Measurements from ENCODE around the gene ARGFX. TPM values are rescaled to one million over a fixed set of nuclear protein-coding genes. Genes with fewer than 3 reads are reported as not detected.
A peak's percentile ranks its signal among the peaks of the same experiment; 100 is the strongest.

ARGFX gene
- polyA plus RNA-seq, 1 experiment: not detected

DNA sequence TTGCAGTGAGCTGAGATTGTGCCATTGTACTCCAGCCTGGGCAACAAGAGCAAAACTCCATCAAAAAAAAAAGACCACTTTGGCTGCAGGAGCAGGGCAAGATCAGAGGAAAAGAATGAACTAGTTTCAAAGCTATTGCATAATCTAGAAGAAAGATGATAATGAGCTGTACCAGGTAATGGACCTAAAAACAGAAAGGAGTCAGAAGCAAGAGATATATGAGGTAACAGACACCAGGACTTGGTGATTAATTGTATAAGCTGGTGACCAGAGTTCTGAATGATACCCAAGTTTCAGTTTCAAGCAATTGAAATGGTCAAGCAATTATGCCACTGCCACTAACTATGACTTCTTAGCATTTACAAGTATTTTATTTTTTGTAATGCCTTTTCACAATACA is 24.8 kb upstream of the ARGFX start:
- DNase-seq (ENCODE audit: low read depth, low spot score): no peak
- no peak for TF ChIP-seq CTCF (IDR thresholded peaks at IDR 0.05; ENCODE audit: low read depth, low read length)
- POLR2A ChIA-PET: no interaction called here
- CTCF ChIA-PET: no interaction called here
- Histone ChIP-seq H3K4me3 (ENCODE audit: low read depth, low read length) (no peak overlapping the region), H3K27me3 (ENCODE audit: control insufficient read depth, insufficient read depth, low read length) (no peaks in the 10 kb centered on the region), H3K27ac (ENCODE audit: low read depth, low read length) (no peak overlapping the region), H3K9me3 (ENCODE audit: control insufficient read depth, insufficient read depth, low read length) (no peaks in the 10 kb centered on the region; the same call in 1 of the 2 replicates)

DNA sequence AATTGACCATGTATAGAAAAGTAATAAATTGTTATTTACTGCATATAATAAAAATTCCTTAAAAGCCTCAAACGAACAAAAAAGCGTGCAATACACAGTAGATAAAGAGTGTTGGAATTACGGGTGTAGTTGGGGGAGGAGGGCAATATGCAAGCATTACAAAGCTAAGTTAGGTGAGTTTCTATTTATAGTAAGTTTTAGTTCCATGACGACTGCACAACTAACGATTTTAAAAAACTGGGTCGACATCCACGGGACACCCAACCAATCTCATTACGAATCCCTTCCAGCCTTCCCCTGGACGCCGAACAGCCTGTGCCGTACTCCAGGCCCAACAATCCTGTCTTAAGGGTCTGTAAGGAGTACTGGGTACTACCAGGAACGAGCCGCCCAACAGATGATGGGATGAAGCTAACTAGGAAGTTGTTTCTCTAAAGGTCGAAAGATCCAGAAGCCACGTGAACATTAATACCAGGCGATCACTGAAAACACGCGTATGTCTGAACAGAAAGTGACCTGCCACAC is 22.6 kb upstream of the ARGFX start:
- Histone ChIP-seq H3K27me3 (ENCODE audit: control insufficient read depth, insufficient read depth, low read length) (no peaks in the 10 kb centered on the region), H3K9me3 (ENCODE audit: control insufficient read depth, insufficient read depth, low read length) (no peaks in the 10 kb centered on the region; the same call in 1 of the 2 replicates), H3K4me3 (ENCODE audit: low read depth, low read length) (peak overlapping the region; percentile 82), H3K27ac (ENCODE audit: low read depth, low read length) (no peak overlapping the region)
- CTCF ChIA-PET: interaction anchor here (0.6 to 3.2 kb wide), 4 partner anchors 451 to 755 kb away, joined by 3 to 41 read pairs (median 20); no protein-coding TSS in a partner anchor
- DNase-seq (ENCODE audit: low read depth, low spot score): no peak
- POLR2A ChIA-PET: no interaction called here
- TF ChIP-seq CTCF (IDR thresholded peaks at IDR 0.05; ENCODE audit: low read depth, low read length): no peak

GRCh38 chr3:121545574-121546455 is 21.9 kb upstream of the ARGFX start, which contains the start of gene POLQ:
Gene POLQ, minus strand, starts transcription at chr3:121545988. Its CDS starts 111 bp downstream, at chr3:121545877.
- peak; percentile 85 for DNase-seq (ENCODE audit: low read depth, low spot score)
- POLR2A ChIA-PET: no interaction called here
- Histone ChIP-seq H3K9me3 (ENCODE audit: control insufficient read depth, insufficient read depth, low read length) (no peaks in the 10 kb centered on the region; the same call in 1 of the 2 replicates), H3K27me3 (ENCODE audit: control insufficient read depth, insufficient read depth, low read length) (no peaks in the 10 kb centered on the region), H3K4me3 (ENCODE audit: low read depth, low read length) (peak within 1 kb of the TSS; percentile 82), H3K27ac (ENCODE audit: low read depth, low read length) (no peak within 1 kb of the TSS)
- TF ChIP-seq CTCF (IDR thresholded peaks at IDR 0.05; ENCODE audit: low read depth, low read length): no peak
- CTCF ChIA-PET: interaction anchor here (0.5 to 3.2 kb wide), 24 partner anchors 8 to 1943 kb away, joined by 3 to 41 read pairs (median 5); partner anchors contain the start of gene SEMA5B

DNA sequence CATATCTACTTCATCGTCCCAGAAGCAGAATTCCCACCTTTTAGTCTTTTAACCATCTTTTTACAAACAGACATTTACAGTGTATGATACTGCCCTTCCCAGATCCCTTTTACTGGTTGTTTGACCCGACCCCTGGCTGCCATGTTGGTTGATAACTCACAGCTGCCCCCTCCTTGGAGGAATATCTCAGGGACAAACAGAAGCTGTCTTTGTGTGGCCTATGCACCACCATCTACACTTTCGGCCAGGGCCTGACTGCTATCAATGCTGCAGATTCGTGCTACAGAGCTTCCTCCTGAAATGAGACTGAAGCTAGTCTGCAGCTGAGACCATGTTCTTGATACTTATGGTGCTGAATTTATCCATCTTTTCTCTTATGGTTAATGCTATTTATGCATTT is 15.4 kb upstream of the ARGFX start:
- Histone ChIP-seq H3K9me3 (ENCODE audit: control insufficient read depth, insufficient read depth, low read length) (no peaks in the 10 kb centered on the region), H3K27me3 (ENCODE audit: control insufficient read depth, insufficient read depth, low read length) (no peaks in the 10 kb centered on the region), H3K4me3 (ENCODE audit: low read depth, low read length) (peak overlapping the region; percentile 20; the same call in 1 of the 2 replicates), H3K27ac (ENCODE audit: low read depth, low read length) (no peak overlapping the region)
- POLR2A ChIA-PET: interaction anchor here (0.6 kb wide), 1 partner anchor 1647 kb away, joined by 5 read pairs; no protein-coding TSS in a partner anchor
- no peak for DNase-seq (ENCODE audit: low read depth, low spot score)
- no peak for TF ChIP-seq CTCF (IDR thresholded peaks at IDR 0.05; ENCODE audit: low read depth, low read length)
- CTCF ChIA-PET: interaction anchor here (1.0 kb wide), 1 partner anchor 832 kb away, joined by 3 read pairs; the partner anchor contains the start of gene FAM162A

All from AG04450 (cell line).